Stomach (tissue), 9 donors: ENCODE results near the gene UBAC2. TPM values are rescaled to one million over a fixed set of nuclear protein-coding genes. Genes with fewer than 3 reads are reported as not detected.
A peak's percentile ranks its signal among the peaks of the same experiment; 100 is the strongest.

Source experiments
- DNase-seq, 2 donors: peaks; one replicate each; pipeline versions ENCODE4 v3.0.0 to v3.0.0-alpha.2; 2013 to 2019
- H3K27ac ChIP-seq, 5 donors: fragments of 200-600 bp in 4 of 5; sonication (generic) in 4 of 5; one replicate each; pipeline ENCODE4 v1.5.1; 2013 to 2019; ENCODE audit warnings: mild to moderate bottlenecking in 1 of 5, moderate library complexity in 1 of 5
- H3K27me3 ChIP-seq, 3 donors: fragments of 200-600 bp; sonication (generic); one replicate each; pipeline ENCODE4 v1.5.1; 2017 to 2019; ENCODE audit warnings: mixed run types in 1 of 3
- H3K36me3 ChIP-seq, 4 donors: fragments of 200-600 bp; sonication (generic); 1 replicate in 3 of 4; 2 replicates in 1 of 4; pipeline ENCODE4 v1.5.1; 2016 to 2019
- H3K4me1 ChIP-seq, 4 donors: fragments of 200-600 bp; sonication (generic); one replicate each; pipeline ENCODE4 v1.5.1; 2016 to 2019
- H3K4me3 ChIP-seq, 4 donors: fragments of 200-600 bp; sonication (generic) in 3 of 4; one replicate each; pipeline ENCODE4 v1.5.1; 2016 to 2019; ENCODE audit warnings: mild to moderate bottlenecking in 1 of 4
- H3K9me3 ChIP-seq, 4 donors: fragments of 200-600 bp; sonication (generic); one replicate each; pipeline ENCODE4 v1.5.1; 2016 to 2019
- CTCF ChIP-seq, 7 experiments: fragments of 450-650 bp in 4 of 7; fragments of 200-600 bp in 3 of 7; sonication (generic) in 3 of 7; IDR thresholded peaks; one replicate each; pipeline ENCODE4 v1.5.1; 2016 to 2019; ENCODE audit warnings: antibody characterized with exemption in 7 of 7, control low read depth in 2 of 7, mild to moderate bottlenecking in 1 of 7
- EP300 ChIP-seq: sonication (generic); formaldehyde crosslinking; IDR thresholded peaks from one replicate; pipeline ENCODE4 v1.6.1; 2017; ENCODE audit warnings: antibody characterized with exemption
- POLR2A ChIP-seq, 4 donors: fragments of 450-650 bp; IDR thresholded peaks; one replicate each; pipeline ENCODE4 v1.6.1; 2016; ENCODE audit warnings: antibody characterized with exemption in 4 of 4, control low read depth in 2 of 4, mild to moderate bottlenecking in 1 of 4, moderate library complexity in 1 of 4
- POLR2AphosphoS5 ChIP-seq, 3 donors: sonication (generic); formaldehyde crosslinking; IDR thresholded peaks; one replicate each; pipeline ENCODE4 v1.6.1; 2016; ENCODE audit warnings: antibody characterized with exemption in 3 of 3
- WGBS, 5 donors: extraction: QIAGEN DNeasy Blood & Tissue Kit in 3 of 5; methylation state at CpG; one replicate each; pipeline versions ENCODE4 v1.1.5 to v1.1.7; 2013 to 2018; 5-methylcytosine and 5-hydroxymethylcytosine counted together
- intact Hi-C: fragments of 100-400 bp; cut with DNase I; formaldehyde crosslinking; loops from one replicate; pipeline ENCODE4 v1.15.1; 2023; ENCODE audit warnings: low total_unique reads
- polyA plus RNA-seq, 3 donors: library from polyadenylated mRNA; stranded (reverse); fragments of 200-250 nt; gene quantifications; one replicate each; pipeline ENCODE4 v1.2.3, GENCODE V29; 2013
- total RNA-seq, 5 donors: library from RNA; depleted of rRNA; stranded (reverse); fragments of >200 nt; gene quantifications; one replicate each; pipeline versions ENCODE4 v1.1.0 to v1.2.3, GENCODE V29; 2014 to 2016
- donor health status: healthy with polysubstance abuse.
- donor health status: Bipolar disorder and iron deficiency.
- donor health status: healthy.

UBAC2 gene
- total and polyA plus RNA-seq, 8 donors: 18.1 to 68.8 (median 40.1) TPM

GRCh38 chr13:99393791-99394735 lies 193.4 kb downstream of the UBAC2 start:
- TF ChIP-seq CTCF (IDR thresholded peaks at IDR 0.05) (no peak), POLR2AphosphoS5 (IDR thresholded peaks at IDR 0.05) (no peak), EP300 (no peak), POLR2A (IDR thresholded peaks at IDR 0.05) (no peak)
- H3K27ac ChIP-seq: no peak overlapping the region
- H3K4me3 ChIP-seq: no peak overlapping the region
- DNase-seq: no peak
- no peaks in the 10 kb centered on the region for H3K9me3 ChIP-seq
- no peaks in the 10 kb centered on the region for H3K4me1 ChIP-seq
- WGBS, 5 donors: 89 to 94% (median 91%) methylated on average over 21 of the region's 21 CpGs
- H3K36me3 ChIP-seq: no peaks in the 10 kb centered on the region
- no peaks in the 10 kb centered on the region for H3K27me3 ChIP-seq
- intact Hi-C loops: no loop called here

- WGBS, 5 donors: 93 to 97% (median 95%) methylated on average over 11 of the region's 11 CpGs
- Histone ChIP-seq H3K27ac (no peak overlapping the region), H3K4me3 (no peak overlapping the region), H3K27me3 (no peaks in the 10 kb centered on the region), H3K36me3 (no peaks in the 10 kb centered on the region), H3K9me3 (no peaks in the 10 kb centered on the region), H3K4me1 (no peaks in the 10 kb centered on the region)
- TF ChIP-seq EP300: no peak
- no peak for TF ChIP-seq POLR2A (IDR thresholded peaks at IDR 0.05)
- no peak for TF ChIP-seq POLR2AphosphoS5 (IDR thresholded peaks at IDR 0.05)
- TF ChIP-seq CTCF (IDR thresholded peaks at IDR 0.05): no peak
- DNase-seq: peak in 1 of 2 donors; percentile 9
- intact Hi-C loops: no loop called here
Observed at GRCh38 chr13:99395436-99395835, 194.8 kb downstream of the UBAC2 start.

- TF ChIP-seq POLR2AphosphoS5 (IDR thresholded peaks at IDR 0.05) (no peak), EP300 (no peak), CTCF (IDR thresholded peaks at IDR 0.05) (no peak), POLR2A (IDR thresholded peaks at IDR 0.05) (no peak)
- Histone ChIP-seq H3K4me1 (no peaks in the 10 kb centered on the region), H3K9me3 (no peaks in the 10 kb centered on the region), H3K27me3 (no peaks in the 10 kb centered on the region), H3K27ac (no peak overlapping the region), H3K4me3 (no peak overlapping the region), H3K36me3 (no peaks in the 10 kb centered on the region)
- peak in 1 of 2 donors; percentile 19 for DNase-seq
- 87 to 94% (median 93%) methylated on average over 7 of the region's 7 CpGs for WGBS, 5 donors
- intact Hi-C loops: no loop called here
Observed at GRCh38 chr13:99396446-99396845, 195.8 kb downstream of the UBAC2 start.

GRCh38 chr13:99398071-99398470 lies 197.4 kb downstream of the UBAC2 start:
- no peaks in the 10 kb centered on the region for H3K36me3 ChIP-seq
- H3K9me3 ChIP-seq: no peaks in the 10 kb centered on the region
- TF ChIP-seq CTCF (IDR thresholded peaks at IDR 0.05) (no peak), POLR2AphosphoS5 (IDR thresholded peaks at IDR 0.05) (no peak), EP300 (no peak), POLR2A (IDR thresholded peaks at IDR 0.05) (no peak)
- no peak overlapping the region for H3K27ac ChIP-seq
- peak in 1 of 2 donors; percentile 19 for DNase-seq
- H3K4me1 ChIP-seq: no peaks in the 10 kb centered on the region
- no peaks in the 10 kb centered on the region for H3K27me3 ChIP-seq
- intact Hi-C loops: no loop called here
- H3K4me3 ChIP-seq: no peak overlapping the region
- WGBS, 5 donors: 89 to 93% (median 90%) methylated on average over 9 of the region's 9 CpGs
